DOHH2 (cell line): ENCODE results near the gene RFWD3.

Experiments
- EZH2phosphoT487 ChIP-seq: fragments of 200-600 bp; sonication (generic); IDR thresholded peaks from 2 replicates; pipeline ENCODE4 v1.6.1; 2017; ENCODE audit warnings: borderline replicate concordance, mild to moderate bottlenecking, antibody characterized with exemption, low read length, moderate library complexity, mixed read lengths
- TF ChIP-seq, protein P1 (sequence below): fragments of 200-600 bp; sonication (generic); IDR thresholded peaks from one replicate; pipeline ENCODE4 v1.5.1; 2014; ENCODE audit warnings: antibody characterized with exemption, mild to moderate bottlenecking, low read depth, low read length; ENCODE audit not compliant: poor library complexity, severe bottlenecking

DNA sequence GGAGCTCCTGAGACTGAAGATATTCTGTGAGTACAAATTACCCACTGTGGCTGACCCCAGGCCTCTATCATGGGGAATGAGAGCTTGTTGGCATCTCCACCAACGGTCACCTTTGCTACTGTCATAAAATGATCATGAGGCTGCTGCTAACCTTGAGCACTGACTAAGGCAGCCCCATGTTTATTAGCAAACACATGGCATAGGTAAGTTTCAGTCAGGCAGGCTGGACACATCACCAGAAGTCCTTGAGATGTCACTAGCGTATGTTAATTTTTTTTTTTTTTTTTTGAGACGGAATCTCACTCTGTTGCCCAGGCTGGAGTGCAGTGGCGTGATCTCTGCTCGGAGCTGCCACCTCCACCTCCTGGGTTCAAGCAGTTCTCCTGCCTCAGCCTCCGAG lies 58.3 kb downstream of the RFWD3 start:
- TF ChIP-seq, protein P1, sequence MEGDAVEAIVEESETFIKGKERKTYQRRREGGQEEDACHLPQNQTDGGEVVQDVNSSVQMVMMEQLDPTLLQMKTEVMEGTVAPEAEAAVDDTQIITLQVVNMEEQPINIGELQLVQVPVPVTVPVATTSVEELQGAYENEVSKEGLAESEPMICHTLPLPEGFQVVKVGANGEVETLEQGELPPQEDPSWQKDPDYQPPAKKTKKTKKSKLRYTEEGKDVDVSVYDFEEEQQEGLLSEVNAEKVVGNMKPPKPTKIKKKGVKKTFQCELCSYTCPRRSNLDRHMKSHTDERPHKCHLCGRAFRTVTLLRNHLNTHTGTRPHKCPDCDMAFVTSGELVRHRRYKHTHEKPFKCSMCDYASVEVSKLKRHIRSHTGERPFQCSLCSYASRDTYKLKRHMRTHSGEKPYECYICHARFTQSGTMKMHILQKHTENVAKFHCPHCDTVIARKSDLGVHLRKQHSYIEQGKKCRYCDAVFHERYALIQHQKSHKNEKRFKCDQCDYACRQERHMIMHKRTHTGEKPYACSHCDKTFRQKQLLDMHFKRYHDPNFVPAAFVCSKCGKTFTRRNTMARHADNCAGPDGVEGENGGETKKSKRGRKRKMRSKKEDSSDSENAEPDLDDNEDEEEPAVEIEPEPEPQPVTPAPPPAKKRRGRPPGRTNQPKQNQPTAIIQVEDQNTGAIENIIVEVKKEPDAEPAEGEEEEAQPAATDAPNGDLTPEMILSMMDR = no peak
- no peak for TF ChIP-seq EZH2phosphoT487
